Tibial nerve (tissue), 4 donors: ENCODE data around the gene TEX19. TPM values are rescaled to one million over a fixed set of nuclear protein-coding genes. Genes with fewer than 3 reads are reported as not detected.
"Not testable (repeated sequence)": the region's sequence is repeated elsewhere in the genome, so short reads cannot be mapped to it uniquely, and the experiment has no call there.

Experiments
- DNase-seq, 2 donors: peaks; one replicate each; pipeline ENCODE4 v3.0.0-alpha.2; 2019; ENCODE audit warnings: low spot score in 2 of 2
- H3K27ac ChIP-seq, 4 donors: fragments of 200-600 bp; sonication (generic) in 3 of 4; one replicate each; pipeline ENCODE4 v1.5.1; 2017 to 2019; ENCODE audit warnings: mild to moderate bottlenecking in 1 of 4
- H3K27me3 ChIP-seq, 2 donors: fragments of 200-600 bp; sonication (generic) in 1 of 2; one replicate each; pipeline versions ENCODE4 v1.5.1 to v1.6.0; 2017 to 2019
- H3K36me3 ChIP-seq, 3 donors: fragments of 200-600 bp; sonication (generic); one replicate each; pipeline ENCODE4 v1.5.1; 2018 to 2019
- H3K4me1 ChIP-seq, 4 donors: fragments of 200-600 bp; sonication (generic) in 3 of 4; one replicate each; pipeline ENCODE4 v1.5.1; 2017 to 2019
- H3K4me3 ChIP-seq, 4 donors: fragments of 200-600 bp; sonication (generic) in 3 of 4; one replicate each; pipeline ENCODE4 v1.5.1; 2017 to 2019; ENCODE audit warnings: mild to moderate bottlenecking in 1 of 4, moderate library complexity in 1 of 4
- H3K9me3 ChIP-seq, 4 donors: fragments of 200-600 bp; sonication (generic) in 3 of 4; one replicate each; pipeline ENCODE4 v1.5.1; 2017 to 2019
- EP300 ChIP-seq, 2 donors: sonication (generic); formaldehyde crosslinking; IDR thresholded peaks; one replicate each; pipeline ENCODE4 v1.6.1; 2017; ENCODE audit warnings: antibody characterized with exemption in 2 of 2, mild to moderate bottlenecking in 1 of 2
- POLR2A ChIP-seq, 2 donors: fragments of 450-650 bp; IDR thresholded peaks; one replicate each; pipeline ENCODE4 v1.6.1; 2017; ENCODE audit warnings: antibody characterized with exemption in 2 of 2, mild to moderate bottlenecking in 2 of 2, moderate library complexity in 2 of 2
- WGBS, 2 donors: methylation state at CpG; one replicate each; pipeline ENCODE4 v1.1.5; 2018; 5-methylcytosine and 5-hydroxymethylcytosine counted together
- total RNA-seq, 4 donors: library from RNA; depleted of rRNA; stranded (reverse); fragments of >200 nt; gene quantifications; one replicate each; pipeline ENCODE4 v1.1.0, GENCODE V29; 2016
- TF ChIP-seq, protein P1 (sequence below), 5 experiments: fragments of 200-600 bp in 3 of 5; fragments of 450-650 bp in 2 of 5; sonication (generic) in 3 of 5; IDR thresholded peaks; one replicate each; pipeline ENCODE4 v1.5.1; 2016 to 2019; ENCODE audit warnings: antibody characterized with exemption in 5 of 5, mild to moderate bottlenecking in 3 of 5, moderate library complexity in 2 of 5

The TEX19 gene
- total RNA-seq, 4 donors from 2014 or later = not detected

GRCh38 chr17:82407255-82407654, 48.2 kb downstream of the TEX19 start:
- H3K9me3 ChIP-seq = no peaks in the 10 kb centered on the region
- DNase-seq = no peak
- no peak overlapping the region for H3K4me3 ChIP-seq
- 78 to 84% methylated on average over 12 to 13 of the region's 13 CpGs for WGBS, 2 donors
- no peak overlapping the region for H3K27ac ChIP-seq
- H3K36me3 ChIP-seq = peaks cover 0 to 82% (median 6%) of the 10 kb centered on the region in 3 donors
- no peaks in the 10 kb centered on the region for H3K27me3 ChIP-seq
- no peak for TF ChIP-seq EP300 (IDR thresholded peaks at IDR 0.05)
- TF ChIP-seq POLR2A (IDR thresholded peaks at IDR 0.05) = no peak
- TF ChIP-seq, protein P1, sequence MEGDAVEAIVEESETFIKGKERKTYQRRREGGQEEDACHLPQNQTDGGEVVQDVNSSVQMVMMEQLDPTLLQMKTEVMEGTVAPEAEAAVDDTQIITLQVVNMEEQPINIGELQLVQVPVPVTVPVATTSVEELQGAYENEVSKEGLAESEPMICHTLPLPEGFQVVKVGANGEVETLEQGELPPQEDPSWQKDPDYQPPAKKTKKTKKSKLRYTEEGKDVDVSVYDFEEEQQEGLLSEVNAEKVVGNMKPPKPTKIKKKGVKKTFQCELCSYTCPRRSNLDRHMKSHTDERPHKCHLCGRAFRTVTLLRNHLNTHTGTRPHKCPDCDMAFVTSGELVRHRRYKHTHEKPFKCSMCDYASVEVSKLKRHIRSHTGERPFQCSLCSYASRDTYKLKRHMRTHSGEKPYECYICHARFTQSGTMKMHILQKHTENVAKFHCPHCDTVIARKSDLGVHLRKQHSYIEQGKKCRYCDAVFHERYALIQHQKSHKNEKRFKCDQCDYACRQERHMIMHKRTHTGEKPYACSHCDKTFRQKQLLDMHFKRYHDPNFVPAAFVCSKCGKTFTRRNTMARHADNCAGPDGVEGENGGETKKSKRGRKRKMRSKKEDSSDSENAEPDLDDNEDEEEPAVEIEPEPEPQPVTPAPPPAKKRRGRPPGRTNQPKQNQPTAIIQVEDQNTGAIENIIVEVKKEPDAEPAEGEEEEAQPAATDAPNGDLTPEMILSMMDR (IDR thresholded peaks at IDR 0.05) = no peak
- no peaks in the 10 kb centered on the region for H3K4me1 ChIP-seq

- Histone ChIP-seq H3K27me3 (no peaks in the 10 kb centered on the region), H3K4me1 (no peaks in the 10 kb centered on the region), H3K9me3 (no peaks in the 10 kb centered on the region), H3K36me3 (peaks cover 0 to 81% (median 3%) of the 10 kb centered on the region in 3 donors), H3K4me3 (no peak overlapping the region), H3K27ac (no peak overlapping the region)
- WGBS, 2 donors = 79 to 84% methylated on average over 15 of the region's 15 CpGs
- TF ChIP-seq, protein P1 (IDR thresholded peaks at IDR 0.05) = no peak
- no peak for TF ChIP-seq EP300 (IDR thresholded peaks at IDR 0.05)
- TF ChIP-seq POLR2A (IDR thresholded peaks at IDR 0.05) = no peak
- DNase-seq = no peak
These were observed 49.4 kb downstream of the TEX19 start for GRCh38 chr17:82408288-82408937.

- Histone ChIP-seq H3K27me3 (no peaks in the 10 kb centered on the region), H3K27ac (no peak overlapping the region), H3K36me3 (peaks cover 0 to 77% (median 3%) of the 10 kb centered on the region in 3 donors), H3K4me1 (no peaks in the 10 kb centered on the region), H3K9me3 (no peaks in the 10 kb centered on the region), H3K4me3 (no peak overlapping the region)
- DNase-seq = no peak
- 88 to 90% methylated on average over 10 to 21 of the region's 21 CpGs for WGBS, 2 donors
- TF ChIP-seq EP300 (IDR thresholded peaks at IDR 0.05) (no peak), POLR2A (IDR thresholded peaks at IDR 0.05) (no peak)
- TF ChIP-seq, protein P1 (IDR thresholded peaks at IDR 0.05) = no peak
These were observed 49.9 kb downstream of the TEX19 start for GRCh38 chr17:82408938-82409318.

DNA sequence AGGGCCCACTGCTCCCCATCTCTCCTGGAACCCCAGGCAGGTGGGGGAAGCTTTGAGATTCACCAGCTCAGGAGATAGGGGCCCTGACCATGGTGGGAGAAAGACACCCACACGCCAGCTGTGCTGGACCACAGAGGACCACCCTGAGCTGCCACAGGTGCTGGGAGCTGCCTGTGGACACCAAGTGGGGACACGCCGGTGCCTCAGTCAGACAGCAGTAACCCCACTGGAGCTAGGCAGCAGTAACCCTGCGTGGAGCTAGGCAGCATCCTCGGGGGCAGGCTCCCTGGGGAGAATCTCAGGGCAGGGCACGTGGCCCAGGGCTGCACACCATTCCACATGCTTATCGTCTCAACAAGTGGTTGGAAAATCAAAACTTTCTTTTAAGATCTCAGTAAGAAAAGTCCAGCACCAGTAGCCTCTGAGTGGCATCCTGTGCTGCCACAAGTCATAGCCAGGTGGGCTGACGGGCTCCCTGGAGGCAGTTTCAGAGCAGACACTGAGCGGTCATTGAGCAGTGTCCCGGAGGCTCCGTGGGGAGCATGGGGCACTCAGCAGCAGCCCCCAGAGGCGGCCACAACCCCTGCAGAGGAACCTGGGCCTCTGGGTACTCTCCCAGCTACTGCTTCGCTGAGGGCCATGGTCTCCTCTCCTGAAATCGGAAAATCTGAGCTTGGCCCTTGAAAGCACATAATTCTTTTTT, 51.1 kb downstream of the TEX19 start:
- no peak overlapping the region for H3K4me3 ChIP-seq
- H3K27me3 ChIP-seq = no peaks in the 10 kb centered on the region
- H3K27ac ChIP-seq = no peak overlapping the region
- H3K36me3 ChIP-seq = peaks cover 0 to 64% (median 3%) of the 10 kb centered on the region in 3 donors
- no peaks in the 10 kb centered on the region for H3K9me3 ChIP-seq
- H3K4me1 ChIP-seq = peaks cover 0 to 11% (median 0%) of the 10 kb centered on the region in 4 donors
- DNase-seq = no peak
- TF ChIP-seq EP300 (IDR thresholded peaks at IDR 0.05) (no peak), POLR2A (IDR thresholded peaks at IDR 0.05) (no peak)
- TF ChIP-seq, protein P1 (IDR thresholded peaks at IDR 0.05) = no peak
- 86% methylated on average over 11 to 14 of the region's 14 CpGs for WGBS, 2 donors

GRCh38 chr17:82411396-82412053, 52.5 kb downstream of the TEX19 start:
- 93 to 95% methylated on average over 20 to 24 of the region's 24 CpGs for WGBS, 2 donors
- no peak for TF ChIP-seq POLR2A (IDR thresholded peaks at IDR 0.05)
- TF ChIP-seq EP300 (IDR thresholded peaks at IDR 0.05) = no peak
- TF ChIP-seq, protein P1 (IDR thresholded peaks at IDR 0.05) = no peak
- no peaks in the 10 kb centered on the region for H3K27me3 ChIP-seq
- no peak overlapping the region for H3K27ac ChIP-seq
- H3K36me3 ChIP-seq = peaks cover 0 to 53% (median 3%) of the 10 kb centered on the region in 3 donors
- H3K4me3 ChIP-seq = no peak overlapping the region
- peaks cover 0 to 14% (median 0%) of the 10 kb centered on the region in 4 donors for H3K4me1 ChIP-seq
- H3K9me3 ChIP-seq = no peaks in the 10 kb centered on the region
- DNase-seq = no peak

DNA sequence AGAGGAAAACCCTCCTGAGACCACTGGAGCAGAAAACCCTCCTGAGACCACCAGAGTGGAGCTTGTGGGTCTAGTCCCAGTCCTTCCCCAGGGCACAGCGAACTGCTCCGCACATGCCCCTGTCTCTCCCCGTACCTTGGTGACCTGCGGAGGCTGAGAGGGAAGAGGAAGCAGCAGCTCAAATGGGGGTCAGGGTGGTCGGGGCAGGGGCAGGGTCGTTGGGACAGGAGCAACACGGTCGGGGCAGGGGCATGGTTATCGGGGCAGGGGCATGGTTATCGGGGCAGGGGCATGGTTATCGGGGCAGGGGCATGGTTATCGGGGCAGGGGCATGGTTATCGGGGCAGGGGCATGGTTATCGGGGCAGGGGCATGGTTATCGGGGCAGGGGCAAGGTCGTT, 53.0 kb downstream of the TEX19 start:
- Histone ChIP-seq H3K36me3 (peaks cover 0 to 52% (median 3%) of the 10 kb centered on the region in 3 donors), H3K4me1 (peaks cover 0 to 14% (median 0%) of the 10 kb centered on the region in 4 donors)
- DNase-seq, H3K9me3 ChIP-seq, H3K4me3 ChIP-seq, H3K27ac ChIP-seq, H3K27me3 ChIP-seq: not testable (repeated sequence)
- 92 to 95% methylated on average over 15 to 16 of the region's 16 CpGs for WGBS, 2 donors
